Nephron (organoid): ENCODE data around the gene TMEM117.

ENCODE experiments used
- H3K27ac Mint-ChIP-seq, 3 experiments: 2 replicates each; pipeline ENCODE4 v1.8.0; 2020; ENCODE audit warnings: mixed read lengths in 3 of 3, mild to moderate bottlenecking in 2 of 3, moderate library complexity in 1 of 3
- H3K27me3 Mint-ChIP-seq: 2 replicates; pipeline ENCODE4 v1.8.0; 2021; ENCODE audit warnings: low read depth, mild to moderate bottlenecking, moderate library complexity, mixed read lengths
- H3K36me3 Mint-ChIP-seq: 2 replicates; pipeline ENCODE4 v1.8.0; 2020; ENCODE audit warnings: low read depth, mixed read lengths
- H3K4me1 Mint-ChIP-seq: 2 replicates; pipeline ENCODE4 v1.8.0; 2020; ENCODE audit warnings: mixed read lengths
- H3K4me3 Mint-ChIP-seq, 3 experiments: 2 replicates each; pipeline ENCODE4 v1.8.0; 2020; ENCODE audit warnings: mild to moderate bottlenecking in 3 of 3, mixed read lengths in 3 of 3, moderate library complexity in 2 of 3
- H3K9me3 Mint-ChIP-seq: 2 replicates; pipeline ENCODE4 v1.8.0; 2020; ENCODE audit warnings: mixed read lengths
- CTCF ChIP-seq, 3 experiments: fragments of 200-600 bp; sonication (generic); IDR thresholded peaks; one replicate each; pipeline ENCODE4 v1.5.0; 2021; ENCODE audit warnings: antibody characterized with exemption in 3 of 3; ENCODE audit not compliant: unreplicated experiment in 3 of 3

TMEM117 gene

DNA sequence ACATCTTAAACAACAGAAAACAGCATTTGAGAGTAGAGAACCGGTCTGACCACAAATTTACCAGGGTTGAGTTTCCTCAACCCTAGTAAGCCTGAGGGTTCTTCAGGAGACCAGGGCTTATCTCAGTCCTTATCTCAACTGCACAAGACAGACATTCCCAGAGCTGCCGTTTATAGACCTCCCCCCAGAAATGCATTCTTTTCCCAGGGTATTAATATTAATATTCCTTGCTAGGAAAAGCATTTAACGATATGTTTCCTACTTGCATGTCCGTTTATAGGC is 12.3 kb downstream of the TMEM117 start:
- H3K9me3 Mint-ChIP-seq: peaks cover 11% of the 10 kb centered on the region
- H3K4me3 Mint-ChIP-seq: no peak overlapping the region
- peaks cover 50% of the 10 kb centered on the region for H3K36me3 Mint-ChIP-seq
- H3K27me3 Mint-ChIP-seq: no peaks in the 10 kb centered on the region
- no peak for TF ChIP-seq CTCF (IDR thresholded peaks at IDR 0.05; ENCODE audit: unreplicated experiment in 3 of 3)
- no peaks in the 10 kb centered on the region for H3K4me1 Mint-ChIP-seq
- H3K27ac Mint-ChIP-seq: no peak overlapping the region

- Mint-ChIP-seq H3K9me3 (peaks cover 11% of the 10 kb centered on the region), H3K27ac (no peak overlapping the region), H3K36me3 (peaks cover 50% of the 10 kb centered on the region), H3K4me1 (no peaks in the 10 kb centered on the region), H3K27me3 (no peaks in the 10 kb centered on the region), H3K4me3 (no peak overlapping the region)
- no peak for TF ChIP-seq CTCF (IDR thresholded peaks at IDR 0.05; ENCODE audit: unreplicated experiment in 3 of 3)
Observed at GRCh38 chr12:43848786-43849185, 12.9 kb downstream of the TMEM117 start.

- Mint-ChIP-seq H3K9me3 (peaks cover 3% of the 10 kb centered on the region), H3K27ac (no peak overlapping the region), H3K4me1 (no peaks in the 10 kb centered on the region), H3K36me3 (peaks cover 23% of the 10 kb centered on the region), H3K27me3 (no peaks in the 10 kb centered on the region), H3K4me3 (no peak overlapping the region)
- TF ChIP-seq CTCF (IDR thresholded peaks at IDR 0.05; ENCODE audit: unreplicated experiment in 3 of 3): no peak
Observed at GRCh38 chr12:43852744-43853143, 16.9 kb downstream of the TMEM117 start.

- H3K27ac Mint-ChIP-seq: no peak overlapping the region
- no peaks in the 10 kb centered on the region for H3K36me3 Mint-ChIP-seq
- no peak for TF ChIP-seq CTCF (IDR thresholded peaks at IDR 0.05; ENCODE audit: unreplicated experiment in 3 of 3)
- no peak overlapping the region for H3K4me3 Mint-ChIP-seq
- H3K9me3 Mint-ChIP-seq: no peaks in the 10 kb centered on the region
- peaks cover 9% of the 10 kb centered on the region for H3K4me1 Mint-ChIP-seq
- H3K27me3 Mint-ChIP-seq: no peaks in the 10 kb centered on the region
Observed at GRCh38 chr12:43856972-43857371, 21.1 kb downstream of the TMEM117 start.

- Mint-ChIP-seq H3K27ac (no peak overlapping the region), H3K9me3 (peaks cover 2% of the 10 kb centered on the region), H3K4me3 (no peak overlapping the region), H3K27me3 (no peaks in the 10 kb centered on the region), H3K4me1 (peaks cover 10% of the 10 kb centered on the region), H3K36me3 (peaks cover 6% of the 10 kb centered on the region)
- no peak for TF ChIP-seq CTCF (IDR thresholded peaks at IDR 0.05; ENCODE audit: unreplicated experiment in 3 of 3)
Observed at GRCh38 chr12:43858096-43858495, 22.2 kb downstream of the TMEM117 start.

GRCh38 chr12:43858991-43859390 is 23.1 kb downstream of the TMEM117 start:
- TF ChIP-seq CTCF (IDR thresholded peaks at IDR 0.05; ENCODE audit: unreplicated experiment in 3 of 3): no peak
- Mint-ChIP-seq H3K9me3 (peaks cover 2% of the 10 kb centered on the region), H3K27me3 (no peaks in the 10 kb centered on the region), H3K4me3 (no peak overlapping the region), H3K36me3 (peaks cover 10% of the 10 kb centered on the region), H3K4me1 (peaks cover 10% of the 10 kb centered on the region), H3K27ac (no peak overlapping the region)
